ENCODE results near the gene LGALS12. TPM values are rescaled to one million over a fixed set of nuclear protein-coding genes. Genes with fewer than 3 reads are reported as not detected.
"Not testable (repeated sequence)": the region's sequence is repeated elsewhere in the genome, so short reads cannot be mapped to it uniquely, and the experiment has no call there.

LGALS12 gene
- total RNA-seq, 2 experiments from 2014 or later, result not detected

DNA sequence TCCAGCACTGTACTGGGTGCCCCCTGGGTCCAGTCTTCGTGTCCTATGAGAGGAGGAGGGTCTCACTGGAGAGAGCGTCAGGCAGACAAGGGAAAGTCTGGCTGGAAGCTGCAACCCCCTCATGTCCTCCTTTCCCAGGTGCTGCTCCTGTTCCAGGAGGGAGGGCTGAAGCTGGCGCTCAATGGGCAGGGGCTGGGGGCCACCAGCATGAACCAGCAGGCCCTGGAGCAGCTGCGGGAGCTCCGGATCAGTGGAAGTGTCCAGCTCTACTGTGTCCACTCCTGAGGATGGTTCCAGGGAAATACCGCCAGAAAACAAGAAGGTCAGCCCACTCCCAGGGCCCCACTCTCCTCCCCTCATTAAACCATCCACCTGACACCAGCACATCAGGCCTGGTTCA lies 10.2 kb downstream of the LGALS12 start:
- Mint-ChIP-seq H3K36me3 (no peaks in the 10 kb centered on the region), H3K27me3 (no peaks in the 10 kb centered on the region), H3K4me1 (peaks cover 7% of the 10 kb centered on the region), H3K27ac (no peak overlapping the region), H3K4me3 (no peak overlapping the region), H3K9me3 (peaks cover 1% of the 10 kb centered on the region)
- no peak for DNase-seq

DNA sequence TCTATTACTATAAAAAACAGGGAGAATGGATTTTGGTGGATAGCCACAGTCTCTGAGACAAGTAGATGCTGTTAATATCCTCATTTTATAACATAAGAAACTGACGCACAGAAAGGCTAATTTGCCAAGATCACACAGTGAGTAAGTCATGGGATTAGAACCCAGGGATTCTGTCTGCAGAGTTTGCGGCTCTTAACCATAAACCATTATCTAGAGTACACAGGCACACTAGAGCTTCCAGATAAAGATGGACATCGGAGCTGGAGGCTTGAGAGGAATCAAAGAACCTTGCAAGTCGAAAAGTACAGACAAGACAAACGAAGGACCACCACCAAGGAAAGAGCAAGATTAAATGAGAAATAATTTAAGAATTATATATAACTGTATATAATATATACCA lies 11.3 kb downstream of the LGALS12 start:
- Mint-ChIP-seq H3K36me3 (no peaks in the 10 kb centered on the region), H3K27ac (no peak overlapping the region), H3K27me3 (no peaks in the 10 kb centered on the region), H3K4me1 (peaks cover 7% of the 10 kb centered on the region), H3K9me3 (peaks cover 1% of the 10 kb centered on the region), H3K4me3 (no peak overlapping the region)
- no peak for DNase-seq

DNA sequence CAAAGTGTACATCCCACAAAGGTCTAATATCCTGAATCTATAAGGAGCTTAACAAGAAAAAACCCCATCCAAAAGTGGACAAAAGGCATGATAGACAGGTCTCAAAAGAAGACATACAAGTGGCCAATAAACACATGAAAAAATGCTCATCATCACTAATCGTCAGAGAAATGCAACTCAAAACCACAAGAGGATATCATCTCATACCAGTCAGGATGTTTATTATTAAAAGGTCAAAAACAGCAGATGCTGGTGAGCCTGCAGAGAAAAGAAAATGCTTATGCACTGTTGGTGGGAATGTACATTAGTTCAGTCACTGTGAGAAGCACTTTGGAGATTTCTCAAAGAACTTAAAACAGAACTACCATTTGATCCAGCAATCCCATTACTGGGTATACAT lies 12.7 kb downstream of the LGALS12 start:
- no peak for DNase-seq
- Mint-ChIP-seq H3K27me3 (no peaks in the 10 kb centered on the region), H3K4me1 (peaks cover 7% of the 10 kb centered on the region), H3K9me3 (peaks cover 5% of the 10 kb centered on the region), H3K4me3 (no peak overlapping the region), H3K27ac (no peak overlapping the region), H3K36me3 (no peaks in the 10 kb centered on the region)

DNA sequence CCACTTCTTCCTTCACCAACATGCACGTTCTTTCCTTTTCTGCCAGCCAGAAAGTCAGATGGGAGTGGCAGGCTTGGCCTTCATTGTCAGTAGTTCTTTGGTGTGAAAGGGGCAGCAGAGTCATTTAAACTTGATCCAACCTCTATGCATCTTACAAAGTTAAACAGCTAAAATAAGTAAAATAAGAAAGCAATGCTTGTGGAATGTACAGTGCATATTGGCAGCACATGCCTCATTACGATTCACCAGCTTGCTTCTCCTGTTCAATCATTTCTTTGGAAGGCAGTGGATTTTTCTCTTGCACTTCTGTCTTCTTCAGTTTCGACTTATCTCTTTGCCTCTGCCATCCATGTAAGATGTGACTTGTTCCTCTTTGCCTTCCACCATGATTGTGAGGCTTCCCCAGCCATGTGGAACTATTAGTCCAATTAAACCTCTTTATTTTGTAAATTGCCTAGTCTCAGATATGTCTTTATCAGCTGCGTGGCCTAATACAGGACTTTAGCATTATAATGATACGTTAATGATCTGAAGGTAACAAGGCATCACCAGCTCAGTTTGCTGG lies 14.8 kb downstream of the LGALS12 start:
- Mint-ChIP-seq H3K27ac (no peak overlapping the region), H3K9me3 (peaks cover 5% of the 10 kb centered on the region), H3K4me3 (no peak overlapping the region), H3K36me3 (no peaks in the 10 kb centered on the region), H3K27me3 (no peaks in the 10 kb centered on the region), H3K4me1 (peaks cover 7% of the 10 kb centered on the region)
- DNase-seq, result no peak

- no peak for DNase-seq
- H3K4me3 Mint-ChIP-seq, result no peak overlapping the region
- H3K27me3 Mint-ChIP-seq, result no peaks in the 10 kb centered on the region
- H3K36me3 Mint-ChIP-seq, result no peaks in the 10 kb centered on the region
- H3K27ac Mint-ChIP-seq, result no peak overlapping the region
- H3K9me3 Mint-ChIP-seq, result peaks cover 5% of the 10 kb centered on the region
- H3K4me1 Mint-ChIP-seq, result peaks cover 7% of the 10 kb centered on the region
These were observed 16.0 kb downstream of the LGALS12 start for GRCh38 chr11:63521896-63522295.

DNA sequence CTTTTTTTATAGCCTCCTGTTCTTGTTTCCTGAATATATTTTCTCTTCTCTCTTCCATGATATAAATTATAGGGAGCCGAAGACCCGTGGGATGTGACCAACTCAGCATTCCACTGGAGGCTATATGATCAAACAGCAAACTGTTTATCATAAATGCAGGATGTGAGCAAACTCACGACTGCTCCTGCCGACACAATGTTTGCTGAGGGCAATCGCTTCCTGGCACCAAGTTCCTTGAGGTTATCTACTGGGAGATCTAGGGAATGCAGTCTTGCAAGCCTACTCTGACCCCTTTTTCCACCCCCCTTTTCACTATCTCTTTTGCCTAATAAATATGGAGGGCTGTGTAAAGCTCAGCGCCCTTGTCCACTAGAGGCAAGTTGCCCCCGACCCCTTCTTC lies 17.3 kb downstream of the LGALS12 start:
- Mint-ChIP-seq H3K4me1 (peaks cover 5% of the 10 kb centered on the region), H3K36me3 (no peaks in the 10 kb centered on the region), H3K9me3 (peaks cover 5% of the 10 kb centered on the region), H3K4me3 (no peak overlapping the region), H3K27ac (no peak overlapping the region), H3K27me3 (no peaks in the 10 kb centered on the region)
- no peak for DNase-seq

GRCh38 chr11:63527667-63528066 lies 21.8 kb downstream of the LGALS12 start:
- H3K9me3 Mint-ChIP-seq, result peaks cover 5% of the 10 kb centered on the region
- H3K36me3 Mint-ChIP-seq, result peaks cover 1% of the 10 kb centered on the region
- H3K4me3 Mint-ChIP-seq, result no peak overlapping the region
- peaks cover 27% of the 10 kb centered on the region for H3K4me1 Mint-ChIP-seq
- no peaks in the 10 kb centered on the region for H3K27me3 Mint-ChIP-seq
- H3K27ac Mint-ChIP-seq, result no peak overlapping the region
- no peak for DNase-seq

DNA sequence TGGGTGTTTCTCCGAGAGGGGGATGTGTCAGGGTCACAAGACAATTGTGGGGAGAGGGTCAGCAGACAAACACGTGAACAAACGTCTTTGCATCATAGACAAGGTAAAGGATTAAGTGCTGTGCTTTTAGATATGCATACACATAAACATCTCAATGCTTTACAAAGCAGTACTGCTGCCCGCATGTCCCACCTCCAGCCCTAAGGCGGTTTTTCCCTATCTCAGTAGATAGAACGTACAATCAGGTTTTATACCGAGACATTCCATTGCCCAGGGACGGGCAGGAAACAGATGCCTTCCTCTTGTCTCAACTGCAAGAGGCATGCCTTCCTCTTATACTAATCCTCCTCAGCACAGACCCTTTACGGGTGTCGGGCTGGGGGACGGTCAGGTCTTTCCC lies 22.3 kb downstream of the LGALS12 start:
- not testable (repeated sequence) for H3K27me3 Mint-ChIP-seq, H3K4me3 Mint-ChIP-seq, DNase-seq, H3K27ac Mint-ChIP-seq, H3K36me3 Mint-ChIP-seq, H3K9me3 Mint-ChIP-seq
- H3K4me1 Mint-ChIP-seq, result peaks cover 29% of the 10 kb centered on the region

GRCh38 chr11:63528729-63529278 lies 22.9 kb downstream of the LGALS12 start:
- H3K4me3 Mint-ChIP-seq, H3K27me3 Mint-ChIP-seq, H3K36me3 Mint-ChIP-seq, H3K9me3 Mint-ChIP-seq, DNase-seq, H3K27ac Mint-ChIP-seq: not testable (repeated sequence)
- H3K4me1 Mint-ChIP-seq, result peaks cover 36% of the 10 kb centered on the region

DNA sequence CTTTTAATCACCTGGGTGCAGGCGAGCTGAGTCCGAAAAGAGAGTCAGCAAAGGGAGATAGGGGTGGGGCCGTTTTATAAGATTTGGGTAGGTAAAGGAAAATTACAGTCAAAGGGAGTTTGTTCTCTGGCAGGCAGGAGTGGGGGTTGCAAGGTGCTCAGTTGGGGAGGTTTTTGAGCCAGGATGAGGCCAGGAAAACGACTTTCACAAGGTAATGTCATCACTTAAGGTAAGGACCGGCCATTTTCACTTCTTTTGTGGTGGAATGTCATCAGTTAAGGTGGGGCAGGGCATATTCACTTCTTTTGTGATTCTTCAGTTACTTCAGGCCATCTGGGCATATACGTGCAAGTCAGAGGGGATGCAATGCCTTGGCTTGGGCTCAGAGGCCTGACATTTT lies 23.5 kb downstream of the LGALS12 start:
- peaks cover 41% of the 10 kb centered on the region for H3K4me1 Mint-ChIP-seq
- H3K4me3 Mint-ChIP-seq, DNase-seq, H3K27me3 Mint-ChIP-seq, H3K36me3 Mint-ChIP-seq, H3K9me3 Mint-ChIP-seq: not testable (repeated sequence)
- peak overlapping the region; percentile 59 for H3K27ac Mint-ChIP-seq

- Mint-ChIP-seq H3K27me3 (no peaks in the 10 kb centered on the region), H3K27ac (peak overlapping the region; percentile 69), H3K4me1 (peaks cover 45% of the 10 kb centered on the region), H3K9me3 (peaks cover 1% of the 10 kb centered on the region), H3K4me3 (no peak overlapping the region), H3K36me3 (peaks cover 1% of the 10 kb centered on the region)
- DNase-seq, result no peak
These were observed 24.1 kb downstream of the LGALS12 start for GRCh38 chr11:63530021-63530420.

GRCh38 chr11:63531074-63531792 lies 25.3 kb downstream of the LGALS12 start:
- H3K4me1 Mint-ChIP-seq, result peaks cover 57% of the 10 kb centered on the region

DNA sequence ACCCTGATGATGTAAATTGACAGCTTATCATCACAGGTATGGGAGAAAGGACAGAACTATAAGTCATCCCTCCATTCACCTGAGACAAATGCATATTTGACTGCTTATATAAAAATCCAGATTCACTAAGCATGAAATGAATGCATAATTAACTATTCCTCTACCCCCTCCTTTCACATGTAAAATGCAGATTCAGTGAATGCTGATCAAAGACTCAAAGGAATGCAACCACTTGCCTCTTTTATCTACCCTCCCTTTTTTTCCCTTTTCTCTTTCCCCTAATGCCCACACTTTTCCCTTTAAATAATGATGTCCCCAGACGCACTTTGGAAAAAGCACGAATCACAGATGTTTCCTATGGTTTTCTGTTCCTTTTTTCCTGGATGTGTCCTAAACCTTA lies 26.2 kb downstream of the LGALS12 start:
- H3K9me3 Mint-ChIP-seq, result peaks cover 1% of the 10 kb centered on the region
- H3K4me3 Mint-ChIP-seq, result no peak overlapping the region
- no peak for DNase-seq
- peaks cover 1% of the 10 kb centered on the region for H3K36me3 Mint-ChIP-seq
- no peaks in the 10 kb centered on the region for H3K27me3 Mint-ChIP-seq
- H3K27ac Mint-ChIP-seq, result peak overlapping the region; percentile 14
- H3K4me1 Mint-ChIP-seq, result peaks cover 65% of the 10 kb centered on the region

More at GRCh38 chr11:63531074-63531792, 25.3 kb downstream of the LGALS12 start:
- H3K27me3 Mint-ChIP-seq, H3K9me3 Mint-ChIP-seq, H3K36me3 Mint-ChIP-seq: not testable (repeated sequence)
- peak overlapping the region; percentile 45 for H3K4me3 Mint-ChIP-seq
- peak; percentile 37 for DNase-seq
- peak overlapping the region; percentile 67 for H3K27ac Mint-ChIP-seq

- H3K4me3 Mint-ChIP-seq, result no peak overlapping the region
- no peak overlapping the region for H3K27ac Mint-ChIP-seq
- no peak for DNase-seq
- no peaks in the 10 kb centered on the region for H3K27me3 Mint-ChIP-seq
- H3K36me3 Mint-ChIP-seq, result peaks cover 1% of the 10 kb centered on the region
- peaks cover 1% of the 10 kb centered on the region for H3K9me3 Mint-ChIP-seq
- peaks cover 72% of the 10 kb centered on the region for H3K4me1 Mint-ChIP-seq
These were observed 27.1 kb downstream of the LGALS12 start for GRCh38 chr11:63532799-63533475.

DNA sequence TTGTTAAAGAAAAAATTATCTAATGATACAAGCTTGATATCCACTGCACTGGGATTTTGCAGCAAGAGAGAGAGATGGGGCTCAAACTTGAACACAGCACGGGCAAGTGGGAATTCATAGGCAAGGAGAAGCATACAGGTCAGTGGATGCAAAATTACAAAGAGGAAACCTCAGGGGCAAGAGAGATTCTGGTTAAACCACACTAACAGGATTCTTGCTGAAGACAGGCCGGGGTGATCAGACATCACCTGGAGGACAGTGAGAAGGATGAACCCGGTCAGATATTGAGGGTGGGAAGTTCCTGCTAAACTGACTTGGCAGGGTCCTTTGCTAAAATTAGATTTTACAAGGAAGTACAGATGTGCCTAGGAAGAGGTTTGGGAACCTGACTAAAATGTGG lies 28.2 kb downstream of the LGALS12 start:
- peaks cover 80% of the 10 kb centered on the region for H3K4me1 Mint-ChIP-seq
- no peak for DNase-seq
- H3K36me3 Mint-ChIP-seq, result peaks cover 1% of the 10 kb centered on the region
- no peak overlapping the region for H3K4me3 Mint-ChIP-seq
- no peak overlapping the region for H3K27ac Mint-ChIP-seq
- peaks cover 1% of the 10 kb centered on the region for H3K9me3 Mint-ChIP-seq
- no peaks in the 10 kb centered on the region for H3K27me3 Mint-ChIP-seq

Measured in activated naive CD8-positive, alpha-beta T cell treated with anti-CD3 and anti-CD28 coated beads for 36 hours (primary cell).